H9 (cell line): ENCODE measurements around the gene PAMR1. TPM values are rescaled to one million over a fixed set of nuclear protein-coding genes. Genes with fewer than 3 reads are reported as not detected.

Source experiments
- DNase-seq: peaks from one replicate; pipeline ENCODE4 v3.0.0-alpha.2; 2017
- H2AFZ ChIP-seq: one replicate; pipeline ENCODE4 v1.6.1; 2013; ENCODE audit warnings: mild to moderate bottlenecking, low read length, control low read depth, moderate library complexity
- H2AK5ac ChIP-seq: 2 replicates; pipeline ENCODE4 v1.6.1; 2013; ENCODE audit warnings: low read length, control low read depth, mixed read lengths; ENCODE audit not compliant: insufficient read length
- H2BK120ac ChIP-seq: one replicate; pipeline ENCODE4 v1.6.1; 2013; ENCODE audit warnings: low read depth, mild to moderate bottlenecking, low read length, control low read depth, inconsistent platforms; ENCODE audit not compliant: poor library complexity, severe bottlenecking
- H2BK12ac ChIP-seq: 2 replicates; pipeline ENCODE4 v1.6.1; 2013; ENCODE audit warnings: low read length, control low read depth, mixed read lengths, low read depth; ENCODE audit not compliant: insufficient read length
- H2BK15ac ChIP-seq: 2 replicates; pipeline ENCODE4 v1.6.1; 2013; ENCODE audit warnings: low read depth, low read length, control low read depth
- H2BK20ac ChIP-seq: one replicate; pipeline ENCODE4 v1.6.1; 2013; ENCODE audit warnings: low read depth, mild to moderate bottlenecking, low read length, control low read depth, inconsistent platforms; ENCODE audit not compliant: poor library complexity, severe bottlenecking
- H2BK5ac ChIP-seq: 2 replicates; pipeline ENCODE4 v1.6.1; 2013; ENCODE audit warnings: low read length, control low read depth, mixed read lengths; ENCODE audit not compliant: insufficient read length
- H3K14ac ChIP-seq: 2 replicates; pipeline ENCODE4 v1.6.1; 2013; ENCODE audit warnings: low read length, control low read depth; ENCODE audit not compliant: insufficient read depth
- H3K18ac ChIP-seq: 2 replicates; pipeline ENCODE4 v1.6.1; 2013; ENCODE audit warnings: low read depth, mild to moderate bottlenecking, mixed read lengths, low read length, control low read depth; ENCODE audit not compliant: insufficient read length
- H3K23ac ChIP-seq: 2 replicates; pipeline ENCODE4 v1.6.1; 2013; ENCODE audit warnings: low read length, control low read depth, mixed read lengths, low read depth; ENCODE audit not compliant: insufficient read length
- H3K23me2 ChIP-seq: 2 replicates; pipeline ENCODE4 v1.6.1; 2013; ENCODE audit warnings: low read depth, mild to moderate bottlenecking, mixed read lengths, low read length, control low read depth; ENCODE audit not compliant: insufficient read length, poor library complexity, severe bottlenecking
- H3K27ac ChIP-seq: 2 replicates; pipeline ENCODE4 v1.5.1; 2013; ENCODE audit warnings: low read length, control low read depth, mixed read lengths, low read depth; ENCODE audit not compliant: insufficient read length
- H3K27me3 ChIP-seq: 2 replicates; pipeline ENCODE4 v1.6.1; 2013; ENCODE audit warnings: low read length, control low read depth, inconsistent platforms; ENCODE audit not compliant: insufficient read depth
- H3K4ac ChIP-seq: 2 replicates; pipeline ENCODE4 v1.6.1; 2013; ENCODE audit warnings: low read depth, mild to moderate bottlenecking, control low read depth, inconsistent platforms, low read length, moderate library complexity
- H3K4me1 ChIP-seq: 2 replicates; pipeline ENCODE4 v1.6.1; 2013; ENCODE audit warnings: low read length, control low read depth, inconsistent platforms; ENCODE audit not compliant: insufficient read depth
- H3K4me2 ChIP-seq: 2 replicates; pipeline ENCODE4 v1.6.1; 2013; ENCODE audit warnings: low read length, control low read depth, mixed read lengths; ENCODE audit not compliant: insufficient read length, insufficient read depth
- H3K56ac ChIP-seq: 2 replicates; pipeline ENCODE4 v1.6.1; 2013; ENCODE audit warnings: low read depth, mild to moderate bottlenecking, mixed read lengths, low read length, control low read depth; ENCODE audit not compliant: insufficient read length
- H3K79me1 ChIP-seq: 2 replicates; pipeline ENCODE4 v1.6.1; 2013; ENCODE audit warnings: low read depth, mild to moderate bottlenecking, moderate library complexity, low read length, control low read depth, inconsistent platforms; ENCODE audit not compliant: insufficient read depth, poor library complexity, severe bottlenecking
- H3K79me2 ChIP-seq: 2 replicates; pipeline ENCODE4 v1.6.1; 2013; ENCODE audit warnings: low read length, control low read depth, inconsistent platforms; ENCODE audit not compliant: insufficient read depth
- H3K9ac ChIP-seq: 2 replicates; pipeline ENCODE4 v1.6.1; 2013; ENCODE audit warnings: low read length, control low read depth, mixed read lengths; ENCODE audit not compliant: insufficient read length; ENCODE audit errors: extremely low read depth
- H3K9me3 ChIP-seq: one replicate; pipeline ENCODE4 v1.6.1; 2013; ENCODE audit warnings: low read depth, low read length, inconsistent platforms; ENCODE audit not compliant: control insufficient read depth
- H3T11ph ChIP-seq: one replicate; pipeline ENCODE4 v1.6.1; 2013; ENCODE audit warnings: mild to moderate bottlenecking, low read length, control low read depth, inconsistent platforms
- H4K20me1 ChIP-seq: one replicate; pipeline ENCODE4 v1.6.1; 2013; ENCODE audit not compliant: control insufficient read depth, insufficient read length, insufficient read depth
- H4K5ac ChIP-seq: 2 replicates; pipeline ENCODE4 v1.6.1; 2013; ENCODE audit warnings: low read depth, mild to moderate bottlenecking, mixed read lengths, low read length, control low read depth; ENCODE audit not compliant: insufficient read length
- H4K8ac ChIP-seq: replicated peaks from 2 replicates; pipeline ENCODE4 v1.6.1; 2013; ENCODE audit warnings: low read length, control low read depth, mixed read lengths, low read depth; ENCODE audit not compliant: insufficient read length
- H4K91ac ChIP-seq: 2 replicates; pipeline ENCODE4 v1.6.1; 2013; ENCODE audit warnings: low read depth, mild to moderate bottlenecking, moderate library complexity, mixed read lengths, low read length, control low read depth; ENCODE audit not compliant: insufficient read length
- H3K27ac Mint-ChIP-seq, 3 experiments: 2 replicates in 2 of 3; 3 replicates in 1 of 3; pipeline ENCODE4 v1.8.0; 2020 to 2021; ENCODE audit warnings: mixed read lengths in 3 of 3, mild to moderate bottlenecking in 1 of 3, moderate library complexity in 1 of 3
- H3K27me3 Mint-ChIP-seq: 2 replicates; pipeline ENCODE4 v1.8.0; 2021; ENCODE audit warnings: low read depth, mild to moderate bottlenecking, moderate library complexity, mixed read lengths
- H3K36me3 Mint-ChIP-seq, 3 experiments: 2 replicates in 2 of 3; 3 replicates in 1 of 3; pipeline ENCODE4 v1.8.0; 2020 to 2021; ENCODE audit warnings: low read depth in 3 of 3, mixed read lengths in 3 of 3; ENCODE audit not compliant: insufficient read depth in 1 of 3
- H3K4me1 Mint-ChIP-seq, 2 experiments: 2 replicates each; pipeline ENCODE4 v1.8.0; 2020; ENCODE audit warnings: mixed read lengths in 2 of 2
- H3K4me3 Mint-ChIP-seq, 2 experiments: 2 replicates in 1 of 2; 3 replicates in 1 of 2; pipeline ENCODE4 v1.8.0; 2020 to 2021; ENCODE audit warnings: mild to moderate bottlenecking in 2 of 2, mixed read lengths in 2 of 2, moderate library complexity in 1 of 2
- H3K9me3 Mint-ChIP-seq, 2 experiments: 2 replicates in 1 of 2; 3 replicates in 1 of 2; pipeline ENCODE4 v1.8.0; 2020; ENCODE audit warnings: mild to moderate bottlenecking in 2 of 2, mixed read lengths in 2 of 2, moderate library complexity in 1 of 2
- CTCF ChIP-seq: fragments of 200-600 bp; sonication (generic); conservative IDR thresholded peaks from 3 replicates; pipeline ENCODE4 v1.8.0; 2021; ENCODE audit warnings: antibody characterized with exemption, mild to moderate bottlenecking
- WGBS: extraction: QIAGEN DNeasy Blood & Tissue Kit; methylation state at CpG from one replicate; pipeline ENCODE4 v1.1.7; 2013; ENCODE audit warnings: missing lambda C conversion rate, low lambda C conversion rate, mixed read lengths; ENCODE audit not compliant: insufficient read length; ENCODE audit errors: extremely low coverage; 5-methylcytosine and 5-hydroxymethylcytosine counted together
- total RNA-seq: library from RNA; stranded (reverse); gene quantifications from 2 replicates; pipeline ENCODE4 v1.2.1, GENCODE V29; 2021

The PAMR1 gene
- total RNA-seq, 1 experiment from 2014 or later: 2.4 TPM

GRCh38 chr11:35520376-35520775 is 5.0 kb downstream of the PAMR1 start:
- H3K4me1 Mint-ChIP-seq: peaks cover 25 to 30% of the 10 kb centered on the region in 2 experiments
- Histone ChIP-seq H2AFZ (no peak overlapping the region), H3K23ac (no peak overlapping the region), H3T11ph (no peak overlapping the region), H3K23me2 (peaks cover 4% of the 10 kb centered on the region), H3K18ac (no peak overlapping the region), H3K9ac (no peak overlapping the region), H3K9me3 (no peaks in the 10 kb centered on the region), H2BK12ac (no peak overlapping the region), H3K4me1 (peaks cover 2% of the 10 kb centered on the region; the same call in 1 of the 2 replicates), H3K4me2 (no peak overlapping the region), H3K27ac (no peak overlapping the region), H3K14ac (no peak overlapping the region), H3K79me1 (no peaks in the 10 kb centered on the region), H3K79me2 (no peaks in the 10 kb centered on the region), H2BK20ac (no peak overlapping the region), H4K91ac (no peak overlapping the region), H4K20me1 (no peaks in the 10 kb centered on the region), H2BK120ac (no peak overlapping the region), H3K27me3 (no peaks in the 10 kb centered on the region; the same call in 1 of the 2 replicates), H3K4ac (no peak overlapping the region), H2AK5ac (no peak overlapping the region), H4K8ac (no peak overlapping the region), H2BK15ac (no peak overlapping the region), H3K56ac (no peak overlapping the region), H2BK5ac (no peak overlapping the region), H4K5ac (no peak overlapping the region)
- WGBS: no CpG with 5 or more reads among the region's 1 CpG
- peaks cover 37% of the 10 kb centered on the region for H3K27me3 Mint-ChIP-seq
- H3K9me3 Mint-ChIP-seq: no peaks in the 10 kb centered on the region
- H3K4me3 Mint-ChIP-seq: no peak overlapping the region
- no peak for TF ChIP-seq CTCF
- H3K27ac Mint-ChIP-seq: no peak overlapping the region
- no peaks in the 10 kb centered on the region; a peak in 1 of 7 replicates for H3K36me3 Mint-ChIP-seq
- DNase-seq: no peak
